HepG2 (cell line): Measurements from ENCODE around the gene ABCG5. TPM values are rescaled to one million over a fixed set of nuclear protein-coding genes. Genes with fewer than 3 reads are reported as not detected.
A peak's percentile ranks its signal among the peaks of the same experiment; 100 is the strongest.

ENCODE experiments used
- ELF3 ChIP-seq: IDR thresholded peaks from 2 replicates; pipeline ENCODE4 v1.6.1; 2016; ENCODE audit warnings: missing genetic modification reagents, missing compliant biosample characterization
- FOXK2 ChIP-seq: fragments of 450-650 bp; IDR thresholded peaks from 2 replicates; pipeline ENCODE4 v1.6.1; 2016
- HMGA1 ChIP-seq: sonication (generic); formaldehyde crosslinking; conservative IDR thresholded peaks from 2 replicates; pipeline ENCODE4 v1.4.0; 2020; ENCODE audit warnings: missing genetic modification reagents
- HNF1B ChIP-seq: sonication (generic); formaldehyde crosslinking; IDR thresholded peaks from 2 replicates; pipeline ENCODE4 v1.5.1; 2020; ENCODE audit warnings: mild to moderate bottlenecking, moderate library complexity, missing genetic modification reagents
- HOXA3 ChIP-seq: sonication (generic); formaldehyde crosslinking; IDR thresholded peaks from 2 replicates; pipeline ENCODE4 v1.5.0; 2020; ENCODE audit warnings: missing genetic modification reagents
- SMARCE1 ChIP-seq: fragments of 450-650 bp; IDR thresholded peaks from 2 replicates; pipeline ENCODE4 v1.6.1; 2017; ENCODE audit warnings: borderline replicate concordance
- SMC3 ChIP-seq: IDR thresholded peaks from 2 replicates; pipeline ENCODE4 v1.6.1; 2011; ENCODE audit warnings: low read length, improper control_type of control experiment
- SUZ12 ChIP-seq: fragments of 150-350 bp; IDR thresholded peaks from 2 replicates; pipeline ENCODE4 v1.6.1; 2014; ENCODE audit warnings: low read depth, low read length
- ZBTB20 ChIP-seq: sonication (generic); formaldehyde crosslinking; IDR thresholded peaks from 2 replicates; pipeline ENCODE4 v1.8.1; 2023; ENCODE audit warnings: missing genetic modification reagents, low read depth, mild to moderate bottlenecking, borderline replicate concordance
- ZFP1 ChIP-seq: IDR thresholded peaks from 2 replicates; pipeline ENCODE4 v1.6.1; 2016
- ZFP62 ChIP-seq: sonication (generic); formaldehyde crosslinking; IDR thresholded peaks from 2 replicates; pipeline ENCODE4 v1.4.0; 2020; ENCODE audit warnings: missing genetic modification reagents
- ZNF124 ChIP-seq: sonication (generic); formaldehyde crosslinking; IDR thresholded peaks from 2 replicates; pipeline ENCODE4 v1.4.0; 2020; ENCODE audit warnings: missing genetic modification reagents
- ZNF34 ChIP-seq: sonication (generic); formaldehyde crosslinking; IDR thresholded peaks from 2 replicates; pipeline ENCODE4 v1.4.0; 2020; ENCODE audit warnings: mild to moderate bottlenecking, missing genetic modification reagents, borderline replicate concordance
- ZNF501 ChIP-seq: sonication (generic); formaldehyde crosslinking; IDR thresholded peaks from 2 replicates; pipeline ENCODE4 v1.5.1; 2020; ENCODE audit warnings: mild to moderate bottlenecking, moderate library complexity, missing genetic modification reagents
- ZNF572 ChIP-seq: sonication (generic); formaldehyde crosslinking; IDR thresholded peaks from 2 replicates; pipeline ENCODE4 v1.5.1; 2020; ENCODE audit warnings: mild to moderate bottlenecking, missing genetic modification reagents
- ZSCAN22 ChIP-seq: sonication (generic); formaldehyde crosslinking; IDR thresholded peaks from 2 replicates; pipeline ENCODE4 v1.4.0; 2020; ENCODE audit warnings: mild to moderate bottlenecking, missing genetic modification reagents
- polyA plus RNA-seq, 8 experiments: library from polyadenylated mRNA; depleted of rRNA in 3 of 8; stranded (reverse) in 7 of 8; unstranded in 1 of 8; fragments of >200 nt; fragmentation: Illumina TruSeq in 4 of 8; extraction: Trizol in 4 of 8; gene quantifications; 2 replicates each; pipeline versions ENCODE4 v1.2.1 to v1.2.3, GENCODE V29; 2011 to 2016; ENCODE audit warnings: low read depth in 4 of 8, missing spikeins in 1 of 8, mixed read lengths in 1 of 8; ENCODE audit not compliant: insufficient read depth in 1 of 8
- total RNA-seq, 5 experiments: library from RNA; depleted of rRNA; stranded (reverse); fragments of >200 nt; fragmentation: Illumina TruSeq; extraction: Trizol; gene quantifications; 2 replicates each; pipeline ENCODE4 v1.2.3, GENCODE V29; 2016; ENCODE audit warnings: low read depth in 1 of 5
- TF ChIP-seq, protein P1 (sequence below): sonication (generic); IDR thresholded peaks from 2 replicates; pipeline ENCODE4 v1.6.1; 2016; ENCODE audit warnings: low read depth, borderline replicate concordance
- TF ChIP-seq, protein P2 (sequence below), 2 experiments: sonication (generic) in 1 of 2; formaldehyde crosslinking in 1 of 2; IDR thresholded peaks; 2 replicates each; pipeline versions ENCODE4 v1.4.0 to v1.6.1; 2018 to 2020; ENCODE audit warnings: missing genetic modification reagents in 2 of 2, borderline replicate concordance in 1 of 2, low read depth in 1 of 2, mild to moderate bottlenecking in 1 of 2, missing biosample characterization in 1 of 2
- TF ChIP-seq, protein P3 (sequence below): sonication (generic); formaldehyde crosslinking; IDR thresholded peaks from 2 replicates; pipeline ENCODE4 v1.4.0; 2020; ENCODE audit warnings: missing genetic modification reagents, borderline replicate concordance

ABCG5 gene
- total and polyA plus RNA-seq, 2 of the 13 experiments (the other 11 are each of a cell fraction or from before 2014, with no cell fraction given): 15.1 to 39.0 TPM

GRCh38 chr2:43838560-43839267 is at the start of gene ABCG5, which contains the start of gene ABCG8 (continued):
- TF ChIP-seq, protein P1, sequence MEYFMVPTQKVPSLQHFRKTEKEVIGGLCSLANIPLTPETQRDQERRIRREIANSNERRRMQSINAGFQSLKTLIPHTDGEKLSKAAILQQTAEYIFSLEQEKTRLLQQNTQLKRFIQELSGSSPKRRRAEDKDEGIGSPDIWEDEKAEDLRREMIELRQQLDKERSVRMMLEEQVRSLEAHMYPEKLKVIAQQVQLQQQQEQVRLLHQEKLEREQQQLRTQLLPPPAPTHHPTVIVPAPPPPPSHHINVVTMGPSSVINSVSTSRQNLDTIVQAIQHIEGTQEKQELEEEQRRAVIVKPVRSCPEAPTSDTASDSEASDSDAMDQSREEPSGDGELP: peak; percentile 55
- TF ChIP-seq FOXK2 (no peak), ZNF572 (CRISPR knock-in tag) (no peak), HMGA1 (CRISPR knock-in tag) (no peak), ZFP1 (CRISPR knock-in tag) (no peak), HNF1B (CRISPR knock-in tag) (peak; percentile 63), ZNF501 (peak; percentile 86), ELF3 (peak; percentile 55), ZSCAN22 (CRISPR knock-in tag) (peak; percentile 85; the same call in 1 of the 2 replicates), ZNF124 (CRISPR knock-in tag) (no peak), SMC3 (0 out of 2 replicates have a peak, but pooled peaks have one; percentile 0), ZFP62 (CRISPR knock-in tag) (no peak), SMARCE1 (no peak), ZNF34 (CRISPR knock-in tag) (0 out of 2 replicates have a peak, but pooled peaks have one; percentile 38), ZBTB20 (CRISPR knock-in tag) (peak; percentile 44; the same call in 1 of the 2 replicates), SUZ12 (no peak), HOXA3 (CRISPR knock-in tag) (peak; percentile 73)
- TF ChIP-seq, protein P2, sequence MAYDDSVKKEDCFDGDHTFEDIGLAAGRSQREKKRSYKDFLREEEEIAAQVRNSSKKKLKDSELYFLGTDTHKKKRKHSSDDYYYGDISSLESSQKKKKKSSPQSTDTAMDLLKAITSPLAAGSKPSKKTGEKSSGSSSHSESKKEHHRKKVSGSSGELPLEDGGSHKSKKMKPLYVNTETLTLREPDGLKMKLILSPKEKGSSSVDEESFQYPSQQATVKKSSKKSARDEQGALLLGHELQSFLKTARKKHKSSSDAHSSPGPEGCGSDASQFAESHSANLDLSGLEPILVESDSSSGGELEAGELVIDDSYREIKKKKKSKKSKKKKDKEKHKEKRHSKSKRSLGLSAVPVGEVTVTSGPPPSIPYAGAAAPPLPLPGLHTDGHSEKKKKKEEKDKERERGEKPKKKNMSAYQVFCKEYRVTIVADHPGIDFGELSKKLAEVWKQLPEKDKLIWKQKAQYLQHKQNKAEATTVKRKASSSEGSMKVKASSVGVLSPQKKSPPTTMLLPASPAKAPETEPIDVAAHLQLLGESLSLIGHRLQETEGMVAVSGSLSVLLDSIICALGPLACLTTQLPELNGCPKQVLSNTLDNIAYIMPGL (CRISPR knock-in tag; IDR thresholded peaks at IDR 0.05; ENCODE audit: borderline replicate concordance in 1 of 2, low read depth in 1 of 2): peak; percentile 25 to 79; a peak in 3 of 4 replicates
- TF ChIP-seq, protein P3, sequence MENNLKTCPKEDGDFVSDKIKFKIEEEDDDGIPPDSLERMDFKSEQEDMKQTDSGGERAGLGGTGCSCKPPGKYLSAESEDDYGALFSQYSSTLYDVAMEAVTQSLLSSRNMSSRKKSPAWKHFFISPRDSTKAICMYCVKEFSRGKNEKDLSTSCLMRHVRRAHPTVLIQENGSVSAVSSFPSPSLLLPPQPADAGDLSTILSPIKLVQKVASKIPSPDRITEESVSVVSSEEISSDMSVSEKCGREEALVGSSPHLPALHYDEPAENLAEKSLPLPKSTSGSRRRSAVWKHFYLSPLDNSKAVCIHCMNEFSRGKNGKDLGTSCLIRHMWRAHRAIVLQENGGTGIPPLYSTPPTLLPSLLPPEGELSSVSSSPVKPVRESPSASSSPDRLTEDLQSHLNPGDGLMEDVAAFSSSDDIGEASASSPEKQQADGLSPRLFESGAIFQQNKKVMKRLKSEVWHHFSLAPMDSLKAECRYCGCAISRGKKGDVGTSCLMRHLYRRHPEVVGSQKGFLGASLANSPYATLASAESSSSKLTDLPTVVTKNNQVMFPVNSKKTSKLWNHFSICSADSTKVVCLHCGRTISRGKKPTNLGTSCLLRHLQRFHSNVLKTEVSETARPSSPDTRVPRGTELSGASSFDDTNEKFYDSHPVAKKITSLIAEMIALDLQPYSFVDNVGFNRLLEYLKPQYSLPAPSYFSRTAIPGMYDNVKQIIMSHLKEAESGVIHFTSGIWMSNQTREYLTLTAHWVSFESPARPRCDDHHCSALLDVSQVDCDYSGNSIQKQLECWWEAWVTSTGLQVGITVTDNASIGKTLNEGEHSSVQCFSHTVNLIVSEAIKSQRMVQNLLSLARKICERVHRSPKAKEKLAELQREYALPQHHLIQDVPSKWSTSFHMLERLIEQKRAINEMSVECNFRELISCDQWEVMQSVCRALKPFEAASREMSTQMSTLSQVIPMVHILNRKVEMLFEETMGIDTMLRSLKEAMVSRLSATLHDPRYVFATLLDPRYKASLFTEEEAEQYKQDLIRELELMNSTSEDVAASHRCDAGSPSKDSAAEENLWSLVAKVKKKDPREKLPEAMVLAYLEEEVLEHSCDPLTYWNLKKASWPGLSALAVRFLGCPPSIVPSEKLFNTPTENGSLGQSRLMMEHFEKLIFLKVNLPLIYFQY: no peak
